Body of pancreas (tissue), 4 donors: ENCODE data around the gene MED15.

Source experiments
- POLR2A ChIP-seq, 3 donors: fragments of 450-650 bp; IDR thresholded peaks; one replicate each; pipeline ENCODE4 v1.6.1; 2016; ENCODE audit warnings: antibody characterized with exemption in 3 of 3, mild to moderate bottlenecking in 2 of 3
- TF ChIP-seq, protein P1 (sequence below), 7 experiments: fragments of 450-650 bp in 4 of 7; fragments of 200-600 bp in 3 of 7; sonication (generic) in 3 of 7; IDR thresholded peaks; one replicate each; pipeline ENCODE4 v1.5.1; 2016 to 2019; ENCODE audit warnings: antibody characterized with exemption in 7 of 7

DNA sequence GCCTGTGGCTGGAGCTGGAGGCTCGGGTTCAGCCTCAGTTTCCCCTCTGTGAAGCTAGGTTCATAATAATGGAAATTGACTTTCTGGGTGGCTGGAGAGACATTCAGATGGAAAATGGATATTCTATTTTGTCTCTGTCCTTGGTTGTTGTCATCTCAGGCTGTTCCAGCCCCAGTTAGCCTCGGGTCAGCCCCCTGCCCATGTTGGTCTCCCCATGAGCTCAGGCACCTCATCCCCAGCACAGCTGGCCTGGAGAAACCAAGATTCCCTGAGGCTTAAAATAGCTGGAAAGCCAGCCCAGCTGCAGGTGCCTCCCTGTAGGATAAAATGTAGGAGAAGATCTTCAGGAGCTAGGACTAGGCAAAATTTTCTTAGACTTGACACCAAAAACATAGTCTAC, 129.5 kb downstream of the MED15 start:
- TF ChIP-seq, protein P1, sequence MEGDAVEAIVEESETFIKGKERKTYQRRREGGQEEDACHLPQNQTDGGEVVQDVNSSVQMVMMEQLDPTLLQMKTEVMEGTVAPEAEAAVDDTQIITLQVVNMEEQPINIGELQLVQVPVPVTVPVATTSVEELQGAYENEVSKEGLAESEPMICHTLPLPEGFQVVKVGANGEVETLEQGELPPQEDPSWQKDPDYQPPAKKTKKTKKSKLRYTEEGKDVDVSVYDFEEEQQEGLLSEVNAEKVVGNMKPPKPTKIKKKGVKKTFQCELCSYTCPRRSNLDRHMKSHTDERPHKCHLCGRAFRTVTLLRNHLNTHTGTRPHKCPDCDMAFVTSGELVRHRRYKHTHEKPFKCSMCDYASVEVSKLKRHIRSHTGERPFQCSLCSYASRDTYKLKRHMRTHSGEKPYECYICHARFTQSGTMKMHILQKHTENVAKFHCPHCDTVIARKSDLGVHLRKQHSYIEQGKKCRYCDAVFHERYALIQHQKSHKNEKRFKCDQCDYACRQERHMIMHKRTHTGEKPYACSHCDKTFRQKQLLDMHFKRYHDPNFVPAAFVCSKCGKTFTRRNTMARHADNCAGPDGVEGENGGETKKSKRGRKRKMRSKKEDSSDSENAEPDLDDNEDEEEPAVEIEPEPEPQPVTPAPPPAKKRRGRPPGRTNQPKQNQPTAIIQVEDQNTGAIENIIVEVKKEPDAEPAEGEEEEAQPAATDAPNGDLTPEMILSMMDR (IDR thresholded peaks at IDR 0.05): no peak
- no peak for TF ChIP-seq POLR2A (IDR thresholded peaks at IDR 0.05)
